H9 (cell line): Measurements from ENCODE around the gene RGS16. TPM values are rescaled to one million over a fixed set of nuclear protein-coding genes. Genes with fewer than 3 reads are reported as not detected.

Experiments
- DNase-seq: peaks from one replicate; pipeline ENCODE4 v3.0.0-alpha.2; 2017
- H2AFZ ChIP-seq: one replicate; pipeline ENCODE4 v1.6.1; 2013; ENCODE audit warnings: mild to moderate bottlenecking, low read length, control low read depth, moderate library complexity
- H2AK5ac ChIP-seq: 2 replicates; pipeline ENCODE4 v1.6.1; 2013; ENCODE audit warnings: low read length, control low read depth, mixed read lengths; ENCODE audit not compliant: insufficient read length
- H2BK120ac ChIP-seq: one replicate; pipeline ENCODE4 v1.6.1; 2013; ENCODE audit warnings: low read depth, mild to moderate bottlenecking, low read length, control low read depth, inconsistent platforms; ENCODE audit not compliant: poor library complexity, severe bottlenecking
- H2BK12ac ChIP-seq: 2 replicates; pipeline ENCODE4 v1.6.1; 2013; ENCODE audit warnings: low read length, control low read depth, mixed read lengths, low read depth; ENCODE audit not compliant: insufficient read length
- H2BK15ac ChIP-seq: 2 replicates; pipeline ENCODE4 v1.6.1; 2013; ENCODE audit warnings: low read depth, low read length, control low read depth
- H2BK20ac ChIP-seq: one replicate; pipeline ENCODE4 v1.6.1; 2013; ENCODE audit warnings: low read depth, mild to moderate bottlenecking, low read length, control low read depth, inconsistent platforms; ENCODE audit not compliant: poor library complexity, severe bottlenecking
- H2BK5ac ChIP-seq: 2 replicates; pipeline ENCODE4 v1.6.1; 2013; ENCODE audit warnings: low read length, control low read depth, mixed read lengths; ENCODE audit not compliant: insufficient read length
- H3K14ac ChIP-seq: 2 replicates; pipeline ENCODE4 v1.6.1; 2013; ENCODE audit warnings: low read length, control low read depth; ENCODE audit not compliant: insufficient read depth
- H3K18ac ChIP-seq: 2 replicates; pipeline ENCODE4 v1.6.1; 2013; ENCODE audit warnings: low read depth, mild to moderate bottlenecking, mixed read lengths, low read length, control low read depth; ENCODE audit not compliant: insufficient read length
- H3K23ac ChIP-seq: 2 replicates; pipeline ENCODE4 v1.6.1; 2013; ENCODE audit warnings: low read length, control low read depth, mixed read lengths, low read depth; ENCODE audit not compliant: insufficient read length
- H3K23me2 ChIP-seq: 2 replicates; pipeline ENCODE4 v1.6.1; 2013; ENCODE audit warnings: low read depth, mild to moderate bottlenecking, mixed read lengths, low read length, control low read depth; ENCODE audit not compliant: insufficient read length, poor library complexity, severe bottlenecking
- H3K27ac ChIP-seq: 2 replicates; pipeline ENCODE4 v1.5.1; 2013; ENCODE audit warnings: low read length, control low read depth, mixed read lengths, low read depth; ENCODE audit not compliant: insufficient read length
- H3K27me3 ChIP-seq: 2 replicates; pipeline ENCODE4 v1.6.1; 2013; ENCODE audit warnings: low read length, control low read depth, inconsistent platforms; ENCODE audit not compliant: insufficient read depth
- H3K4ac ChIP-seq: 2 replicates; pipeline ENCODE4 v1.6.1; 2013; ENCODE audit warnings: low read depth, mild to moderate bottlenecking, control low read depth, inconsistent platforms, low read length, moderate library complexity
- H3K4me1 ChIP-seq: 2 replicates; pipeline ENCODE4 v1.6.1; 2013; ENCODE audit warnings: low read length, control low read depth, inconsistent platforms; ENCODE audit not compliant: insufficient read depth
- H3K4me2 ChIP-seq: 2 replicates; pipeline ENCODE4 v1.6.1; 2013; ENCODE audit warnings: low read length, control low read depth, mixed read lengths; ENCODE audit not compliant: insufficient read length, insufficient read depth
- H3K56ac ChIP-seq: 2 replicates; pipeline ENCODE4 v1.6.1; 2013; ENCODE audit warnings: low read depth, mild to moderate bottlenecking, mixed read lengths, low read length, control low read depth; ENCODE audit not compliant: insufficient read length
- H3K79me1 ChIP-seq: 2 replicates; pipeline ENCODE4 v1.6.1; 2013; ENCODE audit warnings: low read depth, mild to moderate bottlenecking, moderate library complexity, low read length, control low read depth, inconsistent platforms; ENCODE audit not compliant: insufficient read depth, poor library complexity, severe bottlenecking
- H3K79me2 ChIP-seq: 2 replicates; pipeline ENCODE4 v1.6.1; 2013; ENCODE audit warnings: low read length, control low read depth, inconsistent platforms; ENCODE audit not compliant: insufficient read depth
- H3K9ac ChIP-seq: 2 replicates; pipeline ENCODE4 v1.6.1; 2013; ENCODE audit warnings: low read length, control low read depth, mixed read lengths; ENCODE audit not compliant: insufficient read length; ENCODE audit errors: extremely low read depth
- H3K9me3 ChIP-seq: one replicate; pipeline ENCODE4 v1.6.1; 2013; ENCODE audit warnings: low read depth, low read length, inconsistent platforms; ENCODE audit not compliant: control insufficient read depth
- H3T11ph ChIP-seq: one replicate; pipeline ENCODE4 v1.6.1; 2013; ENCODE audit warnings: mild to moderate bottlenecking, low read length, control low read depth, inconsistent platforms
- H4K20me1 ChIP-seq: one replicate; pipeline ENCODE4 v1.6.1; 2013; ENCODE audit not compliant: control insufficient read depth, insufficient read length, insufficient read depth
- H4K5ac ChIP-seq: 2 replicates; pipeline ENCODE4 v1.6.1; 2013; ENCODE audit warnings: low read depth, mild to moderate bottlenecking, mixed read lengths, low read length, control low read depth; ENCODE audit not compliant: insufficient read length
- H4K8ac ChIP-seq: replicated peaks from 2 replicates; pipeline ENCODE4 v1.6.1; 2013; ENCODE audit warnings: low read length, control low read depth, mixed read lengths, low read depth; ENCODE audit not compliant: insufficient read length
- H4K91ac ChIP-seq: 2 replicates; pipeline ENCODE4 v1.6.1; 2013; ENCODE audit warnings: low read depth, mild to moderate bottlenecking, moderate library complexity, mixed read lengths, low read length, control low read depth; ENCODE audit not compliant: insufficient read length
- H3K27ac Mint-ChIP-seq, 3 experiments: 2 replicates in 2 of 3; 3 replicates in 1 of 3; pipeline ENCODE4 v1.8.0; 2020 to 2021; ENCODE audit warnings: mixed read lengths in 3 of 3, mild to moderate bottlenecking in 1 of 3, moderate library complexity in 1 of 3
- H3K27me3 Mint-ChIP-seq: 2 replicates; pipeline ENCODE4 v1.8.0; 2021; ENCODE audit warnings: low read depth, mild to moderate bottlenecking, moderate library complexity, mixed read lengths
- H3K36me3 Mint-ChIP-seq, 3 experiments: 2 replicates in 2 of 3; 3 replicates in 1 of 3; pipeline ENCODE4 v1.8.0; 2020 to 2021; ENCODE audit warnings: low read depth in 3 of 3, mixed read lengths in 3 of 3; ENCODE audit not compliant: insufficient read depth in 1 of 3
- H3K4me1 Mint-ChIP-seq, 2 experiments: 2 replicates each; pipeline ENCODE4 v1.8.0; 2020; ENCODE audit warnings: mixed read lengths in 2 of 2
- H3K4me3 Mint-ChIP-seq, 2 experiments: 2 replicates in 1 of 2; 3 replicates in 1 of 2; pipeline ENCODE4 v1.8.0; 2020 to 2021; ENCODE audit warnings: mild to moderate bottlenecking in 2 of 2, mixed read lengths in 2 of 2, moderate library complexity in 1 of 2
- H3K9me3 Mint-ChIP-seq, 2 experiments: 2 replicates in 1 of 2; 3 replicates in 1 of 2; pipeline ENCODE4 v1.8.0; 2020; ENCODE audit warnings: mild to moderate bottlenecking in 2 of 2, mixed read lengths in 2 of 2, moderate library complexity in 1 of 2
- WGBS: extraction: QIAGEN DNeasy Blood & Tissue Kit; methylation state at CpG from one replicate; pipeline ENCODE4 v1.1.7; 2013; ENCODE audit warnings: missing lambda C conversion rate, low lambda C conversion rate, mixed read lengths; ENCODE audit not compliant: insufficient read length; ENCODE audit errors: extremely low coverage; 5-methylcytosine and 5-hydroxymethylcytosine counted together
- total RNA-seq: library from RNA; stranded (reverse); gene quantifications from 2 replicates; pipeline ENCODE4 v1.2.1, GENCODE V29; 2021
- TF ChIP-seq, protein P1 (sequence below): fragments of 200-600 bp; sonication (generic); conservative IDR thresholded peaks from 3 replicates; pipeline ENCODE4 v1.8.0; 2021; ENCODE audit warnings: antibody characterized with exemption, mild to moderate bottlenecking

RGS16 gene
- total RNA-seq, 1 experiment from 2014 or later = 6.9 TPM

DNA sequence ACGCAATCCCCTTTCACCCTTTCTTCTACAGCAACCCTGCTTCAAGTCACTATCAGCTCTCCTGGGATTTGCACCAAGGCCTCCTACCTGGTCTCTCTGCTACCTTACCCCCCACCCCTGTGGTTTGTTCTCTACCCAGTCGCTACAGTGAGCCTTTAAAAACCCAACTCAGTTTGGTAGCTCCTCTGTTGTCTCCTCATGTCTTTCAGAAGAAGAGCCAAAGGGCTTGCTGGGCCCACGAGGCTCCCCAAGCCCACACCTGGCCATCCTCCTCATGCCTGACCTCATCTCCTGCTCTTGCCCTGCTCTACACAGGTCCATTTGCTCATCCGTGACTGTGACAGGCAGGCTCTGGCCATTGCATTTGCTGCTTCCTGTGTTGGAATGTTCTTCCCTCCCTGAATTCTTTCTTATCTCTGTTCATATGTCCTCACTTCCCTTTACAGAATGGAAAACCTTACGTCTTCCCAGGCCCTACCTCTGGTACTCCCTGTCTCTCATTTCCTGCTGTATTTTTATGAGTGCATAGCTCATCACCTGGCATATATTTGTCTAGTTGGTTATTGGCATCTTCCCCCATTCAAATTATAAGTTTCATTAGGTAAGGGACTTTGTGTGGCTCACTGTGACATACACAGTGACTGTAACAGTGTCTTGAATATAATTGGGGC lies 3.3 kb downstream of the RGS16 start:
- Histone ChIP-seq H2AK5ac (no peak overlapping the region), H2BK15ac (no peak overlapping the region), H4K91ac (no peak overlapping the region), H3K79me2 (0 out of 2 replicates have a peak, but pooled peaks cover 2% of the 10 kb centered on the region), H3T11ph (no peak overlapping the region), H3K23ac (no peak overlapping the region), H3K14ac (no peak overlapping the region), H4K20me1 (no peaks in the 10 kb centered on the region), H2BK20ac (no peak overlapping the region), H3K23me2 (peaks cover 3% of the 10 kb centered on the region), H3K4me2 (no peak overlapping the region), H3K79me1 (no peaks in the 10 kb centered on the region), H3K27ac (no peak overlapping the region), H3K56ac (no peak overlapping the region), H3K27me3 (peaks cover 9% of the 10 kb centered on the region; the same call in 1 of the 2 replicates), H2AFZ (no peak overlapping the region), H3K9me3 (no peaks in the 10 kb centered on the region), H2BK5ac (no peak overlapping the region), H3K18ac (no peak overlapping the region), H3K4me1 (peaks cover 2% of the 10 kb centered on the region), H3K9ac (no peak overlapping the region), H4K5ac (no peak overlapping the region), H4K8ac (no peak overlapping the region), H2BK120ac (no peak overlapping the region), H3K4ac (no peak overlapping the region), H2BK12ac (no peak overlapping the region)
- Mint-ChIP-seq H3K36me3 (peaks cover 0 to 8% (median 2%) of the 10 kb centered on the region in 3 experiments; a peak in 5 of 7 replicates), H3K27me3 (peaks cover 21% of the 10 kb centered on the region), H3K4me3 (no peak overlapping the region), H3K27ac (no peak overlapping the region), H3K4me1 (peaks cover 12 to 19% of the 10 kb centered on the region in 2 experiments), H3K9me3 (peaks cover 0 to 2% of the 10 kb centered on the region in 2 experiments; a peak in 1 of 5 replicates)
- TF ChIP-seq, protein P1, sequence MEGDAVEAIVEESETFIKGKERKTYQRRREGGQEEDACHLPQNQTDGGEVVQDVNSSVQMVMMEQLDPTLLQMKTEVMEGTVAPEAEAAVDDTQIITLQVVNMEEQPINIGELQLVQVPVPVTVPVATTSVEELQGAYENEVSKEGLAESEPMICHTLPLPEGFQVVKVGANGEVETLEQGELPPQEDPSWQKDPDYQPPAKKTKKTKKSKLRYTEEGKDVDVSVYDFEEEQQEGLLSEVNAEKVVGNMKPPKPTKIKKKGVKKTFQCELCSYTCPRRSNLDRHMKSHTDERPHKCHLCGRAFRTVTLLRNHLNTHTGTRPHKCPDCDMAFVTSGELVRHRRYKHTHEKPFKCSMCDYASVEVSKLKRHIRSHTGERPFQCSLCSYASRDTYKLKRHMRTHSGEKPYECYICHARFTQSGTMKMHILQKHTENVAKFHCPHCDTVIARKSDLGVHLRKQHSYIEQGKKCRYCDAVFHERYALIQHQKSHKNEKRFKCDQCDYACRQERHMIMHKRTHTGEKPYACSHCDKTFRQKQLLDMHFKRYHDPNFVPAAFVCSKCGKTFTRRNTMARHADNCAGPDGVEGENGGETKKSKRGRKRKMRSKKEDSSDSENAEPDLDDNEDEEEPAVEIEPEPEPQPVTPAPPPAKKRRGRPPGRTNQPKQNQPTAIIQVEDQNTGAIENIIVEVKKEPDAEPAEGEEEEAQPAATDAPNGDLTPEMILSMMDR = no peak
- WGBS = no CpG with 5 or more reads among the region's 5 CpGs
- DNase-seq = no peak
